B cell (primary cell): ENCODE data around the gene NCK2. TPM values are rescaled to one million over a fixed set of nuclear protein-coding genes. Genes with fewer than 3 reads are reported as not detected.

Experiments
- ATAC-seq: fragments of 200-7000 bp; cut with Tn5 transposase; one replicate; pipeline ENCODE4 v1.10.0; 2021; ENCODE audit warnings: low read depth, mild to moderate bottlenecking, moderate number of reproducible peaks, moderate library complexity
- CTCF ChIA-PET: fragments of 350-600 bp; sonication (Branson Sonifier 250); formaldehyde crosslinking; loops from one replicate; lab custom pipeline; 2021; ENCODE audit warnings: antibody characterized with exemption, inconsistent platforms; lab: Charles Lee
- POLR2A ChIA-PET: fragments of 350-600 bp; sonication (Branson Sonifier 250); formaldehyde crosslinking; loops from one replicate; lab custom pipeline; 2021; ENCODE audit warnings: antibody characterized with exemption; lab: Charles Lee
- DNase-seq: peaks from one replicate; pipeline ENCODE4 v3.0.0; 2013
- H2AFZ ChIP-seq: 2 replicates; pipeline ENCODE4 v1.6.1; 2012; ENCODE audit warnings: mild to moderate bottlenecking, low read depth, low read length; ENCODE audit not compliant: insufficient read depth, poor library complexity, severe bottlenecking
- H3K27ac ChIP-seq, 2 donors: 1 replicate in 1 of 2; 2 replicates in 1 of 2; pipeline ENCODE4 v1.5.1; 2012 to 2013; ENCODE audit warnings: low read length in 2 of 2, mild to moderate bottlenecking in 2 of 2, moderate library complexity in 1 of 2
- H3K27me3 ChIP-seq, 4 experiments: fragments of 200-600 bp in 1 of 4; sonication (generic) in 1 of 4; replicated peaks in 1 of 4; 1 replicate in 2 of 4; 2 replicates in 2 of 4; pipeline versions ENCODE4 v1.6.1 to v1.7.0; 2013 to 2016; ENCODE audit warnings: low read length in 3 of 4, mild to moderate bottlenecking in 2 of 4, mixed read lengths in 1 of 4, moderate library complexity in 1 of 4; ENCODE audit not compliant: insufficient read depth in 4 of 4, control insufficient read depth in 3 of 4; ENCODE audit errors: control extremely low read depth in 1 of 4
- H3K36me3 ChIP-seq, 2 experiments: replicated peaks in 1 of 2; 1 replicate in 1 of 2; 2 replicates in 1 of 2; pipeline versions ENCODE4 v1.6.1 to v1.7.1; 2013; ENCODE audit warnings: low read length in 1 of 2; ENCODE audit not compliant: insufficient read depth in 2 of 2, control insufficient read depth in 1 of 2; ENCODE audit errors: control extremely low read depth in 1 of 2, extremely low read depth in 1 of 2
- H3K4me1 ChIP-seq, 2 donors: fragments of 200-600 bp in 1 of 2; sonication (generic) in 1 of 2; 1 replicate in 1 of 2; 2 replicates in 1 of 2; pipeline versions ENCODE4 v1.5.1 to v1.6.1; 2013 to 2017; ENCODE audit warnings: low read length in 2 of 2; ENCODE audit not compliant: control insufficient read depth in 2 of 2, insufficient read depth in 2 of 2
- H3K4me2 ChIP-seq: replicated peaks from 2 replicates; pipeline ENCODE3; 2012; ENCODE audit warnings: mild to moderate bottlenecking, low read depth, low read length; ENCODE audit not compliant: poor library complexity, severe bottlenecking
- H3K4me3 ChIP-seq, 5 experiments: fragments of 200-600 bp in 1 of 5; sonication (generic) in 1 of 5; 1 replicate in 3 of 5; 2 replicates in 2 of 5; pipeline versions ENCODE4 v1.5.1 to v1.7.0; 2011 to 2016; ENCODE audit warnings: low read length in 4 of 5, mild to moderate bottlenecking in 4 of 5, low read depth in 2 of 5, control low read depth in 1 of 5, moderate library complexity in 1 of 5; ENCODE audit not compliant: insufficient read depth in 1 of 5; ENCODE audit errors: control extremely low read depth in 1 of 5, extremely low read depth in 1 of 5
- H3K79me2 ChIP-seq: fragments of 200-600 bp; sonication (generic); one replicate; pipeline ENCODE4 v1.6.0; 2016; ENCODE audit warnings: low read length; ENCODE audit not compliant: control insufficient read depth, insufficient read depth
- H3K9ac ChIP-seq: fragments of 200-600 bp; sonication (generic); 2 replicates; pipeline ENCODE4 v1.6.1; 2017; ENCODE audit warnings: mild to moderate bottlenecking, low read length, moderate library complexity
- H3K9me3 ChIP-seq, 3 donors: one replicate each; pipeline versions ENCODE4 v1.6.1 to v1.7.1; 2013; ENCODE audit warnings: low read length in 2 of 3; ENCODE audit not compliant: control insufficient read depth in 2 of 3, insufficient read depth in 1 of 3; ENCODE audit errors: control extremely low read depth in 1 of 3
- H4K20me1 ChIP-seq: 2 replicates; pipeline ENCODE4 v1.6.0; 2012; ENCODE audit warnings: mild to moderate bottlenecking, low read length; ENCODE audit not compliant: insufficient read depth, control insufficient read depth, poor library complexity, severe bottlenecking
- H3K27ac Mint-ChIP-seq: one replicate; pipeline ENCODE4 v1.8.0; 2021; ENCODE audit warnings: mixed read lengths
- H3K27me3 Mint-ChIP-seq: one replicate; pipeline ENCODE4 v1.8.0; 2021; ENCODE audit warnings: mixed read lengths
- H3K4me1 Mint-ChIP-seq: one replicate; pipeline ENCODE4 v1.8.0; 2021; ENCODE audit warnings: mixed read lengths
- H3K4me3 Mint-ChIP-seq: one replicate; pipeline ENCODE4 v1.8.0; 2021; ENCODE audit warnings: mixed read lengths
- H3K9me3 Mint-ChIP-seq: one replicate; pipeline ENCODE4 v1.8.0; 2022; ENCODE audit warnings: mixed read lengths; ENCODE audit not compliant: insufficient read depth
- CTCF ChIP-seq: fragments of 200-600 bp; IDR thresholded peaks from one replicate; pipeline ENCODE4 v1.8.0; 2022; ENCODE audit warnings: antibody characterized with exemption, mild to moderate bottlenecking
- EZH2 ChIP-seq: IDR thresholded peaks from 2 replicates; pipeline ENCODE4 v1.6.1; 2012; ENCODE audit warnings: borderline replicate concordance, low read depth, mild to moderate bottlenecking, moderate library complexity, low read length; ENCODE audit not compliant: insufficient read depth, poor library complexity, severe bottlenecking
- WGBS: methylation state at CpG from one replicate; pipeline ENCODE4 v1.1.5; 2013; ENCODE audit warnings: missing lambda C conversion rate; ENCODE audit not compliant: insufficient coverage; 5-methylcytosine and 5-hydroxymethylcytosine counted together
- intact Hi-C: fragments of 100-400 bp; cut with micrococcal nuclease; formaldehyde crosslinking; loops from one replicate; pipeline ENCODE4 v1.10.0; 2022
- polyA plus RNA-seq: library from polyadenylated mRNA; depleted of rRNA; stranded (reverse); fragments of >200 nt; gene quantifications from 2 replicates; pipeline ENCODE4 v1.2.3, GENCODE V29; 2012
- total RNA-seq, 2 donors: library from RNA; stranded (reverse); fragments of 120-200 nt in 1 of 2; gene quantifications; 1 replicate in 1 of 2; 2 replicates in 1 of 2; pipeline versions ENCODE4 v1.2.3 to v1.2.4, GENCODE V29; 2013 to 2022

NCK2 gene
- total and polyA plus RNA-seq, 2 donors (not counting 1 experiment from before 2014, with no cell fraction given) = 64.2 to 72.3 TPM

DNA sequence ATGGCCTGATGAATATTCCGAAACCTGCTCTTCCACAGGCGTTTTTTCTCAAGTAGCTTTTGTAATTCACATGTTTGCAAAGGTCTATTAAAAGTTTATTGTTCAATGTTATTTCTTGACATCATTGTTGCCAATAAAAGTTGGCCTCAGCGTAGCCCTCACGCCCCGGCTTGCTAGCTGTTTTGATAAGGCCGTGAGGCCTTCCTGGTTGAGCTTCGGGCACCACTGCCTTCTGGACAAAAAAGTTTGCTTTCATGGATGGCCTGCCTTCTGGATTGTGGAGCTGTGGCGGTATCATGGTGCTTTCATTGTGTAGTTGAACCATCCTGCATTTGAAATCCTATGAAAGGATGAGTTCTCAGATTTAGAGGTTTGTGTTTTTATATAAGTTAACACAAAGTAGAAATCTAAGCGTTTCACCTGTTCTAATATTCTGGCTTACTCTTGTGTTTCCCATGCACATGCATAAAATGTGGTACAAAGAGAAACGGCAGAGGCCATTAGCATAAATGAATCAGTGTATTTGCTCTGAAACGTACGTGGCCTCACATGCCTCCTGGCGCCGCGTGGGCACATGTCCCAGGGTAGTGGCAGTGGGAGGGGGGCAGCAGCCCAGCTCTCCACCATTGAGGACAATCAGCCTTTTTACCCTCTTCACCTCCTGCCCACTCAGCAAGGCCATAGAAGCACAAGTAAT lies 134.5 kb downstream of the NCK2 start:
- H3K4me1 ChIP-seq = peaks cover 9 to 19% of the 10 kb centered on the region in 2 donors
- peaks cover 99% of the 10 kb centered on the region for H3K79me2 ChIP-seq
- H3K4me2 ChIP-seq = no peak overlapping the region
- H3K36me3 ChIP-seq = peaks cover 4 to 52% of the 10 kb centered on the region in 2 experiments
- intact Hi-C loops = no loop called here
- peaks cover 0 to 28% (median 0%) of the 10 kb centered on the region in 3 donors for H3K9me3 ChIP-seq
- H3K27me3 Mint-ChIP-seq = no peaks in the 10 kb centered on the region
- peaks cover 53% of the 10 kb centered on the region for H3K4me1 Mint-ChIP-seq
- no peak overlapping the region for H3K4me3 Mint-ChIP-seq
- no peaks in the 10 kb centered on the region for H3K27me3 ChIP-seq
- no peak overlapping the region for H2AFZ ChIP-seq
- POLR2A ChIA-PET = no interaction called here
- H3K27ac Mint-ChIP-seq = no peak overlapping the region
- WGBS = 100% methylated on average over 8 of the region's 15 CpGs
- CTCF ChIA-PET = no interaction called here
- H3K9ac ChIP-seq = no peak overlapping the region
- DNase-seq = no peak
- no peak for ATAC-seq
- H3K4me3 ChIP-seq = no peak overlapping the region
- peaks cover 94% of the 10 kb centered on the region for H4K20me1 ChIP-seq
- no peak overlapping the region for H3K27ac ChIP-seq
- H3K9me3 Mint-ChIP-seq = no peaks in the 10 kb centered on the region
- TF ChIP-seq CTCF (no peak), EZH2 (no peak)

DNA sequence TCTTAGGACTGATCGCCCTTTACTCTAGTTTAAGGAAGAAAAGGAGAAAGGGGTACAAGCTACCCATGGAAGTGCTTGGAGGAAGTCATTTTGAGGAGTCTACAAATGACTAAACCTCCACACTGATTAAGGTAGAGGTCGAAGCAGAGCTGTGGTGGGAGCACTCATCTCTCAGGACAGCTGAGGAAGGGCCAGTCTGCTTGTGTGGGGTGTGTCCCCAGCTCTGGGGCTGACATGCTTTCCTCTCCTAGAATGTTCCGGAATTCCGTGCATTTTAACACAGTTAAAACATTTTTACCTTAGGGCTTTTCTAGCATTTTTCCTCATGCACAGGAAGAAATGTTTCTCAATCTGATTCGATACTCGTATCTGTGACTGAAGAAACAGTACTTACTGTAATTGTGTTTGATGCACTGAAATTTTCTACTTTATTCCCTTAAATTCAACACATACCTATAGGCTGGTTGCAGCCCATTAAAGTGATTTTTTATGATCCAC lies 135.1 kb downstream of the NCK2 start:
- H3K79me2 ChIP-seq = peaks cover 99% of the 10 kb centered on the region
- DNase-seq = no peak
- H3K27me3 ChIP-seq = no peaks in the 10 kb centered on the region
- peaks cover 7 to 52% of the 10 kb centered on the region in 2 experiments for H3K36me3 ChIP-seq
- H3K9me3 ChIP-seq = peaks cover 0 to 28% (median 0%) of the 10 kb centered on the region in 3 donors
- H3K9ac ChIP-seq = no peak overlapping the region
- ATAC-seq = no peak
- Mint-ChIP-seq H3K9me3 (no peaks in the 10 kb centered on the region), H3K4me1 (peaks cover 55% of the 10 kb centered on the region), H3K4me3 (no peak overlapping the region), H3K27me3 (no peaks in the 10 kb centered on the region), H3K27ac (no peak overlapping the region)
- POLR2A ChIA-PET = no interaction called here
- TF ChIP-seq EZH2 (no peak), CTCF (no peak)
- peaks cover 94% of the 10 kb centered on the region for H4K20me1 ChIP-seq
- 100% methylated on average over 2 of the region's 6 CpGs for WGBS
- no peak overlapping the region for H2AFZ ChIP-seq
- CTCF ChIA-PET = no interaction called here
- H3K4me3 ChIP-seq = no peak overlapping the region
- intact Hi-C loops = no loop called here
- H3K4me2 ChIP-seq = no peak overlapping the region
- peaks cover 15 to 19% of the 10 kb centered on the region in 2 donors for H3K4me1 ChIP-seq
- peak overlapping the region in 1 of 2 donors; percentile 23 for H3K27ac ChIP-seq
